C4-2B (cell line): Measurements from ENCODE around the gene C10orf120.

Experiments
- ZFX ChIP-seq: fragments of 450-650 bp; IDR thresholded peaks from 2 replicates; pipeline ENCODE4 v1.6.1; 2017
- TF ChIP-seq, protein P1 (sequence below): fragments of 450-650 bp; conservative IDR thresholded peaks from 2 replicates; pipeline ENCODE4 v1.5.1; 2017; ENCODE audit warnings: mild to moderate bottlenecking

DNA sequence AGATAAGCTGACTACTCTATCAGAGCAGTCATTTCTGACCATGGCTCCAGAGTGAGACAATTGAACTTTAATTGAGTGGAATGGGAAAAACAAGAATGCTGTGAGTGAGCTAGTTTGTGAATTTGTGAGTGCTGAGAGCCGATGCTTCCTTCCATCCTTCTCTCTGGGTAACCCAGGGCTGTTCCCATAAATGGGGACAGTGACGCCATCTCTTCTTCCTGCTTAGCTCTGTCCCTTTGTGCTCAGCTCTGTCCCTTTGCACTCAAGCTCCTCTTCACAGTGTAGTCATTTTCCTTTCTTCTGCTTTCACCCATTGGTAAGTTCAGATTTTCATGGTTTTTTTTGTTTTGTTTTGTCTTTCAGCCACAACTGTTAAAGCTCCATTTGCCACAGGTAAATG lies 24.4 kb downstream of the C10orf120 start:
- TF ChIP-seq, protein P1, sequence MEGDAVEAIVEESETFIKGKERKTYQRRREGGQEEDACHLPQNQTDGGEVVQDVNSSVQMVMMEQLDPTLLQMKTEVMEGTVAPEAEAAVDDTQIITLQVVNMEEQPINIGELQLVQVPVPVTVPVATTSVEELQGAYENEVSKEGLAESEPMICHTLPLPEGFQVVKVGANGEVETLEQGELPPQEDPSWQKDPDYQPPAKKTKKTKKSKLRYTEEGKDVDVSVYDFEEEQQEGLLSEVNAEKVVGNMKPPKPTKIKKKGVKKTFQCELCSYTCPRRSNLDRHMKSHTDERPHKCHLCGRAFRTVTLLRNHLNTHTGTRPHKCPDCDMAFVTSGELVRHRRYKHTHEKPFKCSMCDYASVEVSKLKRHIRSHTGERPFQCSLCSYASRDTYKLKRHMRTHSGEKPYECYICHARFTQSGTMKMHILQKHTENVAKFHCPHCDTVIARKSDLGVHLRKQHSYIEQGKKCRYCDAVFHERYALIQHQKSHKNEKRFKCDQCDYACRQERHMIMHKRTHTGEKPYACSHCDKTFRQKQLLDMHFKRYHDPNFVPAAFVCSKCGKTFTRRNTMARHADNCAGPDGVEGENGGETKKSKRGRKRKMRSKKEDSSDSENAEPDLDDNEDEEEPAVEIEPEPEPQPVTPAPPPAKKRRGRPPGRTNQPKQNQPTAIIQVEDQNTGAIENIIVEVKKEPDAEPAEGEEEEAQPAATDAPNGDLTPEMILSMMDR = no peak
- TF ChIP-seq ZFX = no peak
